Endothelial cell (in vitro differentiated cells): ENCODE results near the gene MMS22L. TPM values are rescaled to one million over a fixed set of nuclear protein-coding genes. Genes with fewer than 3 reads are reported as not detected.

Source experiments
- DNase-seq: peaks from one replicate; pipeline ENCODE4 v3.0.0; 2021; ENCODE audit warnings: low spot score
- H3K27ac Mint-ChIP-seq: one replicate; pipeline ENCODE4 v1.8.0; 2021; ENCODE audit warnings: mixed read lengths, inconsistent platforms; ENCODE audit not compliant: unreplicated experiment
- H3K27me3 Mint-ChIP-seq: one replicate; pipeline ENCODE4 v1.8.0; 2021; ENCODE audit warnings: mild to moderate bottlenecking, moderate library complexity, mixed read lengths, inconsistent platforms; ENCODE audit not compliant: unreplicated experiment
- H3K36me3 Mint-ChIP-seq: one replicate; pipeline ENCODE4 v1.8.0; 2021; ENCODE audit warnings: mild to moderate bottlenecking, low read depth, mixed read lengths, inconsistent platforms; ENCODE audit not compliant: unreplicated experiment
- H3K4me1 Mint-ChIP-seq: one replicate; pipeline ENCODE4 v1.8.0; 2021; ENCODE audit warnings: mild to moderate bottlenecking, mixed read lengths, inconsistent platforms; ENCODE audit not compliant: unreplicated experiment
- H3K4me3 Mint-ChIP-seq: one replicate; pipeline ENCODE4 v1.8.0; 2021; ENCODE audit warnings: mild to moderate bottlenecking, mixed read lengths, inconsistent platforms; ENCODE audit not compliant: unreplicated experiment
- H3K9me3 Mint-ChIP-seq: one replicate; pipeline ENCODE4 v1.8.0; 2021; ENCODE audit warnings: mixed read lengths, inconsistent platforms; ENCODE audit not compliant: unreplicated experiment
- total RNA-seq: library from RNA; stranded (reverse); fragmentation: NEBNext Ultra II Directional; extraction: Animal tissue kit (Norgen Biotek cat#: 25700); gene quantifications from one replicate; pipeline ENCODE4 v1.2.1, GENCODE V29; 2021; ENCODE audit not compliant: unreplicated experiment
- TF ChIP-seq, protein P1 (sequence below): fragments of 200-600 bp; sonication (generic); IDR thresholded peaks from one replicate; pipeline ENCODE4 v1.5.0; 2021; ENCODE audit warnings: antibody characterized with exemption; ENCODE audit not compliant: unreplicated experiment

The MMS22L gene
- total RNA-seq, 1 donor from 2014 or later = 14.4 TPM

- Mint-ChIP-seq H3K4me1 (no peaks in the 10 kb centered on the region), H3K27ac (no peak overlapping the region), H3K4me3 (no peak overlapping the region), H3K36me3 (no peaks in the 10 kb centered on the region), H3K9me3 (no peaks in the 10 kb centered on the region), H3K27me3 (no peaks in the 10 kb centered on the region)
- TF ChIP-seq, protein P1, sequence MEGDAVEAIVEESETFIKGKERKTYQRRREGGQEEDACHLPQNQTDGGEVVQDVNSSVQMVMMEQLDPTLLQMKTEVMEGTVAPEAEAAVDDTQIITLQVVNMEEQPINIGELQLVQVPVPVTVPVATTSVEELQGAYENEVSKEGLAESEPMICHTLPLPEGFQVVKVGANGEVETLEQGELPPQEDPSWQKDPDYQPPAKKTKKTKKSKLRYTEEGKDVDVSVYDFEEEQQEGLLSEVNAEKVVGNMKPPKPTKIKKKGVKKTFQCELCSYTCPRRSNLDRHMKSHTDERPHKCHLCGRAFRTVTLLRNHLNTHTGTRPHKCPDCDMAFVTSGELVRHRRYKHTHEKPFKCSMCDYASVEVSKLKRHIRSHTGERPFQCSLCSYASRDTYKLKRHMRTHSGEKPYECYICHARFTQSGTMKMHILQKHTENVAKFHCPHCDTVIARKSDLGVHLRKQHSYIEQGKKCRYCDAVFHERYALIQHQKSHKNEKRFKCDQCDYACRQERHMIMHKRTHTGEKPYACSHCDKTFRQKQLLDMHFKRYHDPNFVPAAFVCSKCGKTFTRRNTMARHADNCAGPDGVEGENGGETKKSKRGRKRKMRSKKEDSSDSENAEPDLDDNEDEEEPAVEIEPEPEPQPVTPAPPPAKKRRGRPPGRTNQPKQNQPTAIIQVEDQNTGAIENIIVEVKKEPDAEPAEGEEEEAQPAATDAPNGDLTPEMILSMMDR = no peak
- no peak for DNase-seq
Measured at GRCh38 chr6:97102145-97102790, 180.7 kb downstream of the MMS22L start.

GRCh38 chr6:97100696-97101095 is 182.3 kb downstream of the MMS22L start:
- Mint-ChIP-seq H3K27me3 (no peaks in the 10 kb centered on the region), H3K9me3 (no peaks in the 10 kb centered on the region), H3K27ac (no peak overlapping the region), H3K4me1 (no peaks in the 10 kb centered on the region), H3K36me3 (no peaks in the 10 kb centered on the region), H3K4me3 (no peak overlapping the region)
- no peak for DNase-seq
- TF ChIP-seq, protein P1 = no peak

GRCh38 chr6:97097068-97098047 is 185.7 kb downstream of the MMS22L start:
- H3K27ac Mint-ChIP-seq = no peak overlapping the region
- DNase-seq = no peak
- no peaks in the 10 kb centered on the region for H3K27me3 Mint-ChIP-seq
- peaks cover 2% of the 10 kb centered on the region for H3K4me1 Mint-ChIP-seq
- H3K9me3 Mint-ChIP-seq = no peaks in the 10 kb centered on the region
- no peak overlapping the region for H3K4me3 Mint-ChIP-seq
- TF ChIP-seq, protein P1 = no peak
- H3K36me3 Mint-ChIP-seq = no peaks in the 10 kb centered on the region

DNA sequence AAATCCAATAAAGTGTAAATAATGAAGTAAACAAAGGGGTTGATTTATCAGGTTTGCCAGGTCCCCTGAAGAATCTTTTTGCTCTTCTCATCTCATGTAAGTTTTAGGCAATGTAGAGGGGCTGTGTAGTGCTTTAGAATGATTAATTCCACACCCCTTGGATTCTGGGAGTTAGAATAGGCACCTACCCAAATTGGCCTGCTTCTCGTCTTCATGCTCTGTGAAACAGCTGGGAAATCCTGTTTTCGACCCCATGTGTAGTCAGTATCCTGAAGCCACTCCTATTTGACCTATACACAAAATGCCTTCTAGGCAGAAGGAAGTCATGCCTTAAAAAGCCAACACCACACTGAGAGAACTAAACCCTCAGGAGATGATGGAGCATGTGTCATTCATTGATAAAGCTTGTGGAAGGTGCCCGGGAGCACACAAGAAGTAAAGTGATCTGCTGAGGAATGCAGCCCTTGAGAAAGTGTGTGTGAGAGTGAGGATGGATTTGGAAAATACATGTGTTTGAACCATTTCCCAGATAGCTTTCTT is 187.6 kb downstream of the MMS22L start:
- Mint-ChIP-seq H3K9me3 (no peaks in the 10 kb centered on the region), H3K27ac (no peak overlapping the region), H3K4me3 (no peak overlapping the region), H3K27me3 (no peaks in the 10 kb centered on the region), H3K4me1 (peaks cover 2% of the 10 kb centered on the region), H3K36me3 (no peaks in the 10 kb centered on the region)
- TF ChIP-seq, protein P1 = no peak
- no peak for DNase-seq

- Mint-ChIP-seq H3K27me3 (no peaks in the 10 kb centered on the region), H3K4me3 (no peak overlapping the region)
Measured at GRCh38 chr6:97094376-97094775, 188.6 kb downstream of the MMS22L start.

More at GRCh38 chr6:97094376-97094775, 188.6 kb downstream of the MMS22L start:
- Mint-ChIP-seq H3K27ac (no peak overlapping the region), H3K4me1 (peaks cover 2% of the 10 kb centered on the region), H3K9me3 (no peaks in the 10 kb centered on the region), H3K36me3 (no peaks in the 10 kb centered on the region)
- no peak for DNase-seq
- TF ChIP-seq, protein P1 = no peak
